Endothelial cell of umbilical vein (primary cell): Measurements from ENCODE around the gene SAMD10. TPM values are rescaled to one million over a fixed set of nuclear protein-coding genes. Genes with fewer than 3 reads are reported as not detected.

ENCODE experiments used
- BruUV-seq: library from RNA; stranded (reverse); fragments of 400-500 nt; replicated peaks from 2 replicates; lab custom pipeline; 2021; lab: Mats Ljungman, UMichigan
- CTCF ChIA-PET: fragments of 300-600, 350-600 bp; sonication (Branson Sonifier 250); formaldehyde crosslinking; loops from one replicate; lab custom pipeline; 2021; ENCODE audit warnings: antibody characterized with exemption, inconsistent platforms; lab: Charles Lee
- POLR2A ChIA-PET: fragments of 300-600, 350-600 bp; sonication (Branson Sonifier 250); formaldehyde crosslinking; loops from one replicate; lab custom pipeline; 2021; ENCODE audit warnings: antibody characterized with exemption, inconsistent platforms; lab: Charles Lee
- DNase-seq: peaks from one replicate; pipeline ENCODE4 v3.0.0-alpha.2; 2011; ENCODE audit warnings: low read depth, low spot score
- FAIRE-seq: peaks from 2 replicates; lab custom pipeline; 2011; peaks lifted over from hg19 to GRCh38; lab: Jason Lieb, UNC
- H2AFZ ChIP-seq: 2 replicates; pipeline ENCODE4 v1.6.0; 2012; ENCODE audit warnings: low read depth, low read length, control low read depth, inconsistent platforms
- H3K27ac ChIP-seq: 2 replicates; pipeline ENCODE4 v1.5.1; 2011; ENCODE audit warnings: low read depth, mild to moderate bottlenecking, control low read depth, low read length, moderate library complexity; ENCODE audit not compliant: insufficient read depth
- H3K27me3 ChIP-seq, 2 experiments: 2 replicates each; pipeline versions ENCODE4 v1.6.0 to v1.6.1; 2011; ENCODE audit warnings: low read length in 2 of 2, mixed read lengths in 1 of 2; ENCODE audit not compliant: control insufficient read depth in 2 of 2, insufficient read depth in 2 of 2
- H3K36me3 ChIP-seq, 2 experiments: 2 replicates in 1 of 2; 3 replicates in 1 of 2; pipeline ENCODE4 v1.5.1; 2011; ENCODE audit warnings: low read length in 2 of 2, mild to moderate bottlenecking in 1 of 2, moderate library complexity in 1 of 2; ENCODE audit not compliant: control insufficient read depth in 2 of 2, insufficient read depth in 2 of 2; ENCODE audit errors: extremely low read depth in 1 of 2
- H3K4me1 ChIP-seq: 3 replicates; pipeline ENCODE4 v1.5.1; 2011; ENCODE audit warnings: mild to moderate bottlenecking, low read length; ENCODE audit not compliant: control insufficient read depth, insufficient read depth; ENCODE audit errors: extremely low read depth
- H3K4me2 ChIP-seq: 2 replicates; pipeline ENCODE4 v1.6.1; 2011; ENCODE audit warnings: low read length, control low read depth, mixed read lengths; ENCODE audit not compliant: insufficient read depth
- H3K4me3 ChIP-seq, 3 experiments: fragments of 200-600 bp in 1 of 3; sonication (generic), shearing (Covaris generic) in 1 of 3; replicated peaks in 1 of 3; 2 replicates each; pipeline ENCODE4 v1.5.1; 2011 to 2016; ENCODE audit warnings: control low read depth in 3 of 3, low read length in 3 of 3, mild to moderate bottlenecking in 2 of 3, inconsistent platforms in 1 of 3, low read depth in 1 of 3, moderate library complexity in 1 of 3; ENCODE audit not compliant: insufficient read depth in 1 of 3
- H3K79me2 ChIP-seq: 2 replicates; pipeline ENCODE4 v1.6.0; 2012; ENCODE audit warnings: low read length, inconsistent platforms; ENCODE audit not compliant: control insufficient read depth, insufficient read depth
- H3K9ac ChIP-seq: replicated peaks from 2 replicates; pipeline ENCODE3; 2011; ENCODE audit warnings: low read length, control low read depth; ENCODE audit not compliant: insufficient read depth; ENCODE audit errors: extremely low read depth
- H3K9me1 ChIP-seq: replicated peaks from 3 replicates; pipeline ENCODE4 v1.6.0; 2011; ENCODE audit warnings: mild to moderate bottlenecking, low read length; ENCODE audit not compliant: control insufficient read depth, insufficient read depth; ENCODE audit errors: extremely low read depth
- H3K9me3 ChIP-seq: replicated peaks from 2 replicates; pipeline ENCODE4 v1.5.1; 2012; ENCODE audit warnings: low read length, inconsistent platforms; ENCODE audit not compliant: control insufficient read depth, insufficient read depth
- H4K20me1 ChIP-seq: replicated peaks from 2 replicates; pipeline ENCODE3; 2011; ENCODE audit warnings: mild to moderate bottlenecking, low read length; ENCODE audit not compliant: control insufficient read depth, insufficient read depth; ENCODE audit errors: extremely low read depth
- CTCF ChIP-seq, 2 donors: IDR thresholded peaks; 1 replicate in 1 of 2; 2 replicates in 1 of 2; pipeline ENCODE4 v1.5.1; 2011; ENCODE audit warnings: low read length in 2 of 2, mild to moderate bottlenecking in 2 of 2, moderate library complexity in 2 of 2, control low read depth in 1 of 2, inconsistent platforms in 1 of 2, low read depth in 1 of 2; ENCODE audit not compliant: insufficient read depth in 1 of 2; ENCODE audit errors: extremely low read depth in 1 of 2
- EZH2 ChIP-seq: IDR thresholded peaks from 2 replicates; pipeline ENCODE4 v1.6.1; 2012; ENCODE audit warnings: borderline replicate concordance, low read depth, mild to moderate bottlenecking, moderate library complexity, low read length, inconsistent platforms; ENCODE audit not compliant: severe bottlenecking
- FOS ChIP-seq: IDR thresholded peaks from 2 replicates; pipeline ENCODE4 v1.6.1; 2011; ENCODE audit warnings: mild to moderate bottlenecking, low read length, moderate library complexity, borderline replicate concordance; ENCODE audit not compliant: insufficient read depth
- GATA2 ChIP-seq: IDR thresholded peaks from 2 replicates; pipeline ENCODE4 v1.7.0; 2011; ENCODE audit warnings: low read depth, mild to moderate bottlenecking, moderate library complexity, mixed read lengths, low read length; ENCODE audit not compliant: insufficient read length, insufficient read depth
- JUN ChIP-seq: IDR thresholded peaks from 2 replicates; pipeline ENCODE4 v1.6.1; 2011; ENCODE audit warnings: borderline replicate concordance, low read depth; ENCODE audit not compliant: insufficient read length, insufficient read depth
- MAX ChIP-seq: IDR thresholded peaks from 2 replicates; pipeline ENCODE4 v1.6.1; 2011; ENCODE audit not compliant: insufficient read depth, insufficient read length
- MYC ChIP-seq: IDR thresholded peaks from one replicate; pipeline ENCODE4 v1.6.1; 2011; ENCODE audit warnings: mild to moderate bottlenecking, low read depth, low read length
- POLR2A ChIP-seq: IDR thresholded peaks from 2 replicates; pipeline ENCODE4 v1.6.1; 2012; ENCODE audit warnings: low read depth, mild to moderate bottlenecking, control low read depth, low read length
- POLR2AphosphoS5 ChIP-seq: IDR thresholded peaks from 2 replicates; pipeline ENCODE4 v1.6.1; 2012; ENCODE audit warnings: low read depth, mild to moderate bottlenecking, control low read depth, low read length, moderate library complexity; ENCODE audit not compliant: insufficient read depth
- dilution Hi-C: fragments of 300-500 bp; cut with MboI; formaldehyde crosslinking; loops from one replicate; pipeline ENCODE4 v1.15.0; 2019; ENCODE audit warnings: low sequenced_read_pairs; ENCODE audit not compliant: extremely low pct_ligation_motif_present
- intact Hi-C: fragments of 100-400 bp; cut with micrococcal nuclease; formaldehyde crosslinking; loops from one replicate; pipeline ENCODE4 v1.10.0; 2022
- polyA plus RNA-seq, 4 experiments: library from polyadenylated mRNA; depleted of rRNA in 3 of 4; stranded (reverse) in 3 of 4; unstranded in 1 of 4; fragments of >200 nt; gene quantifications; 2 replicates each; pipeline versions ENCODE4 v1.2.1 to v1.2.3, GENCODE V29; 2011 to 2012; ENCODE audit warnings: missing spikeins in 1 of 4
- total RNA-seq: library from RNA; stranded (reverse); gene quantifications from 2 replicates; pipeline ENCODE4 v1.2.3, GENCODE V29; 2021

The SAMD10 gene
- total and polyA plus RNA-seq, 2 donors (not counting 3 experiments of a cell fraction or from before 2014, with no cell fraction given), result 4.7 to 5.3 TPM

- Histone ChIP-seq H3K9ac (no peak overlapping the region), H4K20me1 (no peaks in the 10 kb centered on the region), H2AFZ (no peak overlapping the region), H3K4me3 (no peak overlapping the region), H3K27ac (no peak overlapping the region), H3K36me3 (peaks cover 11 to 52% of the 10 kb centered on the region in 2 experiments), H3K27me3 (no peaks in the 10 kb centered on the region), H3K9me1 (no peaks in the 10 kb centered on the region), H3K4me2 (no peak overlapping the region), H3K9me3 (no peaks in the 10 kb centered on the region), H3K79me2 (no peaks in the 10 kb centered on the region), H3K4me1 (peaks cover 2% of the 10 kb centered on the region)
- dilution Hi-C loops (no loop called here), intact Hi-C loops (no loop called here)
- ChIA-PET CTCF (no interaction called here), POLR2A (no interaction called here)
- FAIRE-seq, result no peak
- no peak for TF ChIP-seq CTCF (IDR thresholded peaks at IDR 0.05; ENCODE audit: extremely low read depth in 1 of 2, insufficient read depth in 1 of 2, low read depth in 1 of 2, low read length in 2 of 2)
- no peak for TF ChIP-seq MYC
- TF ChIP-seq POLR2AphosphoS5, result no peak
- no peak for TF ChIP-seq FOS
- TF ChIP-seq JUN, result no peak
- no peak for TF ChIP-seq POLR2A
- TF ChIP-seq MAX, result no peak
- no peak for TF ChIP-seq GATA2
- TF ChIP-seq EZH2, result no peak
- BruUV-seq, result no TSS peak
- DNase-seq, result no peak
These were observed 26.0 kb upstream of the SAMD10 start for GRCh38 chr20:64005394-64005793.
